Panc1 (cell line): Measurements from ENCODE around the gene C4BPB. TPM values are rescaled to one million over a fixed set of nuclear protein-coding genes. Genes with fewer than 3 reads are reported as not detected.

Experiments
- ATAC-seq: fragments of 200-7000 bp; cut with Tn5 transposase; 2 replicates; pipeline ENCODE4 v1.9.1; 2020; ENCODE audit warnings: mild to moderate bottlenecking, moderate library complexity
- BruUV-seq: library from RNA; stranded (reverse); fragments of 400-500 nt; replicated peaks from 2 replicates; lab custom pipeline; 2021; lab: Mats Ljungman, UMichigan
- CTCF ChIA-PET: fragments of 300-600 bp; sonication (Branson Sonifier 250); formaldehyde crosslinking; loops from one replicate; lab custom pipeline; 2022; ENCODE audit warnings: antibody characterized with exemption; lab: Charles Lee
- POLR2A ChIA-PET: fragments of 300-600 bp; sonication (Branson Sonifier 250); formaldehyde crosslinking; loops from one replicate; lab custom pipeline; 2022; ENCODE audit warnings: antibody characterized with exemption; lab: Charles Lee
- DNase-seq: peaks from one replicate; pipeline ENCODE4 v3.0.0-alpha.2; 2010; ENCODE audit warnings: low read depth, low spot score
- H3K27ac ChIP-seq: 2 replicates; pipeline ENCODE4 v1.5.1; 2011; ENCODE audit warnings: mild to moderate bottlenecking, low read length, inconsistent platforms
- H3K27me3 ChIP-seq: fragments of 200-500 bp; sonication (Bioruptor generic); 2 replicates; pipeline ENCODE4 v1.6.0; 2014; ENCODE audit warnings: low read length, inconsistent platforms; ENCODE audit not compliant: control insufficient read depth, insufficient read depth
- H3K36me3 ChIP-seq: fragments of 200-500 bp; sonication (Bioruptor generic); 2 replicates; pipeline ENCODE4 v1.5.1; 2014; ENCODE audit warnings: inconsistent platforms, mild to moderate bottlenecking, low read length, moderate library complexity; ENCODE audit not compliant: control insufficient read depth, insufficient read depth
- H3K4me1 ChIP-seq: 2 replicates; pipeline ENCODE4 v1.5.1; 2011; ENCODE audit warnings: inconsistent platforms, mild to moderate bottlenecking, low read length, moderate library complexity; ENCODE audit not compliant: control insufficient read depth, insufficient read depth
- H3K4me3 ChIP-seq, 2 experiments: 2 replicates each; pipeline ENCODE4 v1.5.1; 2011 to 2012; ENCODE audit warnings: low read depth in 2 of 2, low read length in 2 of 2, mild to moderate bottlenecking in 2 of 2, inconsistent platforms in 1 of 2, moderate library complexity in 1 of 2
- H3K9me3 ChIP-seq: fragments of 200-500 bp; sonication (Bioruptor generic); 2 replicates; pipeline ENCODE4 v1.5.1; 2014; ENCODE audit warnings: low read depth, mild to moderate bottlenecking, inconsistent platforms, low read length, moderate library complexity; ENCODE audit not compliant: control insufficient read depth, insufficient read depth
- CTCF ChIP-seq: fragments of 450-650 bp; IDR thresholded peaks from 2 replicates; pipeline ENCODE4 v1.5.1; 2017; ENCODE audit warnings: mild to moderate bottlenecking
- POLR2AphosphoS5 ChIP-seq: IDR thresholded peaks from 2 replicates; pipeline ENCODE4 v1.6.1; 2012; ENCODE audit warnings: mild to moderate bottlenecking, low read depth, low read length, moderate library complexity
- REST ChIP-seq, 2 experiments: IDR thresholded peaks; 2 replicates each; pipeline ENCODE4 v1.6.1; 2011 to 2012; ENCODE audit warnings: low read depth in 2 of 2, control low read depth in 1 of 2, low read length in 1 of 2, mild to moderate bottlenecking in 1 of 2, moderate library complexity in 1 of 2; ENCODE audit not compliant: insufficient read depth in 1 of 2
- SIN3A ChIP-seq: IDR thresholded peaks from 2 replicates; pipeline ENCODE4 v1.6.1; 2012; ENCODE audit warnings: low read depth, mild to moderate bottlenecking, low read length, moderate library complexity, borderline replicate concordance; ENCODE audit not compliant: insufficient read depth
- TCF7L2 ChIP-seq: IDR thresholded peaks from 2 replicates; pipeline ENCODE4 v1.6.1; 2011; ENCODE audit warnings: mild to moderate bottlenecking, low read depth, low read length, inconsistent platforms
- in situ Hi-C: cut with HindIII; loops from 2 replicates; pipeline ENCODE4 v1.10.0; 2016; ENCODE audit warnings: low sequenced_read_pairs, low pct_unique_long_range_greater_than_20kb
- intact Hi-C: fragments of 100-400 bp; cut with micrococcal nuclease; formaldehyde crosslinking; loops from one replicate; pipeline ENCODE4 v1.10.0; 2022; ENCODE audit not compliant: unreplicated experiment
- total RNA-seq: library from RNA; stranded (reverse); gene quantifications from one replicate; pipeline ENCODE4 v1.2.1, GENCODE V29; 2021; ENCODE audit not compliant: unreplicated experiment

Gene C4BPB
- total RNA-seq, 1 experiment from 2014 or later = 0.62 TPM

GRCh38 chr1:207054491-207054890 lies 34.2 kb upstream of the C4BPB start:
- no peaks in the 10 kb centered on the region for H3K9me3 ChIP-seq
- peaks cover 16% of the 10 kb centered on the region for H3K4me1 ChIP-seq
- H3K27me3 ChIP-seq = no peaks in the 10 kb centered on the region
- no peak for TF ChIP-seq POLR2AphosphoS5
- TF ChIP-seq CTCF = no peak
- TF ChIP-seq TCF7L2 = no peak
- no peak for TF ChIP-seq SIN3A
- no peak for TF ChIP-seq REST (IDR thresholded peaks at IDR 0.05; ENCODE audit: insufficient read depth in 1 of 2, low read depth in 2 of 2, low read length in 1 of 2)
- DNase-seq = no peak
- peaks cover 11% of the 10 kb centered on the region; the same call in 1 of the 2 replicates for H3K36me3 ChIP-seq
- no peak for ATAC-seq
- no TSS peak for BruUV-seq
- in situ Hi-C loops (no loop called here), intact Hi-C loops (no loop called here)
- ChIA-PET CTCF (no interaction called here), POLR2A (no interaction called here)
- 0 out of 2 replicates have a peak overlapping the region, but pooled peaks have one; percentile 26 for H3K27ac ChIP-seq
- no peak overlapping the region for H3K4me3 ChIP-seq

GRCh38 chr1:207055386-207056001 lies 33.2 kb upstream of the C4BPB start:
- ATAC-seq (no peak), DNase-seq (no peak)
- Histone ChIP-seq H3K27ac (no peak overlapping the region), H3K4me3 (no peak overlapping the region), H3K4me1 (peaks cover 12% of the 10 kb centered on the region), H3K36me3 (peaks cover 3% of the 10 kb centered on the region), H3K27me3 (no peaks in the 10 kb centered on the region), H3K9me3 (no peaks in the 10 kb centered on the region)
- in situ Hi-C loops = no loop called here
- TF ChIP-seq POLR2AphosphoS5 (no peak), REST (IDR thresholded peaks at IDR 0.05; ENCODE audit: insufficient read depth in 1 of 2, low read depth in 2 of 2, low read length in 1 of 2) (no peak)
- no TSS peak for BruUV-seq
- intact Hi-C loops = no loop called here
- ChIA-PET CTCF (no interaction called here), POLR2A (interaction anchor here (0.7 kb wide), 1 partner anchor 443 kb away, joined by 4 read pairs; no protein-coding TSS in a partner anchor)
